Lung microvascular endothelial cell (primary cell): ENCODE results near the gene AASDH. TPM values are rescaled to one million over a fixed set of nuclear protein-coding genes. Genes with fewer than 3 reads are reported as not detected.

Experiments
- total RNA-seq: library from RNA; depleted of rRNA; stranded (reverse); fragments of >200 nt; gene quantifications from 2 replicates; pipeline ENCODE4 v1.2.1, GENCODE V29; 2014

AASDH gene
- total RNA-seq, 1 donor from 2014 or later: 8.9 TPM

Other genes starting within 250 kb of the AASDH start
- gene PPAT, start 48.1 kb upstream of the AASDH start, total RNA-seq: 8.9 and 10.5 TPM in 2 replicates
- gene PAICS, start 48.8 kb upstream of the AASDH start, total RNA-seq: 11.5 and 15.9 TPM in 2 replicates
- 68.4 and 69.0 TPM in 2 replicates for gene SRP72, start 80.1 kb upstream of the AASDH start, total RNA-seq
- gene ARL9, start 118.3 kb upstream of the AASDH start, total RNA-seq: not detected in 2 replicates